Measurements from ENCODE around the gene PTPN3. TPM values are rescaled to one million over a fixed set of nuclear protein-coding genes. Genes with fewer than 3 reads are reported as not detected.
A peak's percentile ranks its signal among the peaks of the same experiment; 100 is the strongest.
"Not testable (repeated sequence)": the region's sequence is repeated elsewhere in the genome, so short reads cannot be mapped to it uniquely, and the experiment has no call there.

Gene PTPN3
- total RNA-seq = 10 to 100 TPM; 13.2 to 30.3 (median 25.8) TPM
- long read RNA-seq, donor 1, full-length matches to known transcripts = 1 of 8 reads
- long read RNA-seq, donor 1, partial matches to known transcripts = 5 of 8 reads
- long read RNA-seq, donor 1, other reads (novel, unspliced or antisense) = 2 of 8 reads
- long read RNA-seq, donor 2, full-length matches to known transcripts = 2 of 4 reads
- long read RNA-seq, donor 2, partial matches to known transcripts = 1 of 4 reads
- long read RNA-seq, donor 2, other reads (novel, unspliced or antisense) = 1 of 4 reads

GRCh38 chr9:109498195-109499092, at the start of gene PTPN3:
TSS of gene PTPN3 (minus strand) at chr9:109498307. CDS start at chr9:109463434, 34,873 bp downstream.
- peak; percentile 58 for ATAC-seq

GRCh38 chr9:109544954-109545353, 46.8 kb upstream of the PTPN3 start:
- intact Hi-C loops (cut with DNase I, micrococcal nuclease) = not testable (repeated sequence)

More at GRCh38 chr9:109498195-109499092, at the start of gene PTPN3:
- DNase-seq = peak in 2 of 3 donors; percentile 42 to 69
- intact Hi-C loops (cut with DNase I, micrococcal nuclease) = no loop called here
- peak within 1 kb of the TSS; percentile 24 for H3K4me3 ChIP-seq
- no peaks in the 10 kb centered on the region for H3K36me3 ChIP-seq (ENCODE audit: low read depth)
- peaks cover 27% of the 10 kb centered on the region for H3K4me1 ChIP-seq (ENCODE audit: low read depth)
- no peaks in the 10 kb centered on the region for H3K9me3 ChIP-seq
- no peak for TF ChIP-seq CTCF (IDR thresholded peaks at IDR 0.05)

GRCh38 chr9:109542922-109543321, 44.8 kb upstream of the PTPN3 start:
- no peak overlapping the region for H3K4me3 ChIP-seq
- no peak for TF ChIP-seq CTCF (IDR thresholded peaks at IDR 0.05)
- intact Hi-C loops (cut with DNase I, micrococcal nuclease) = no loop called here
- ATAC-seq (no peak), DNase-seq (no peak)
- H3K9me3 ChIP-seq = peaks cover 9% of the 10 kb centered on the region
- no peaks in the 10 kb centered on the region for H3K36me3 ChIP-seq (ENCODE audit: low read depth)
- H3K4me1 ChIP-seq (ENCODE audit: low read depth) = no peaks in the 10 kb centered on the region

More at GRCh38 chr9:109544954-109545353, 46.8 kb upstream of the PTPN3 start:
- not testable (repeated sequence) for H3K4me3 ChIP-seq; DNase-seq; H3K4me1 ChIP-seq (ENCODE audit: low read depth); ATAC-seq; H3K9me3 ChIP-seq; H3K36me3 ChIP-seq (ENCODE audit: low read depth)

GRCh38 chr9:109538346-109538745, 40.2 kb upstream of the PTPN3 start:
- no peak for TF ChIP-seq CTCF (IDR thresholded peaks at IDR 0.05)
- Histone ChIP-seq H3K36me3 (ENCODE audit: low read depth) (no peaks in the 10 kb centered on the region), H3K4me1 (ENCODE audit: low read depth) (no peaks in the 10 kb centered on the region), H3K4me3 (no peak overlapping the region), H3K9me3 (no peaks in the 10 kb centered on the region)
- no peak for ATAC-seq
- intact Hi-C loops (cut with DNase I, micrococcal nuclease) = no loop called here
- DNase-seq = no peak

- intact Hi-C loops (cut with DNase I, micrococcal nuclease) = no loop called here
- TF ChIP-seq CTCF (IDR thresholded peaks at IDR 0.05) = no peak
- Histone ChIP-seq H3K36me3 (ENCODE audit: low read depth) (no peaks in the 10 kb centered on the region), H3K4me1 (ENCODE audit: low read depth) (no peaks in the 10 kb centered on the region), H3K9me3 (no peaks in the 10 kb centered on the region), H3K4me3 (no peak overlapping the region)
- DNase-seq = no peak
- no peak for ATAC-seq
Measured at GRCh38 chr9:109537288-109537687, 39.2 kb upstream of the PTPN3 start.

- no peak for ATAC-seq
- Histone ChIP-seq H3K4me3 (no peak overlapping the region), H3K9me3 (no peaks in the 10 kb centered on the region), H3K4me1 (ENCODE audit: low read depth) (no peaks in the 10 kb centered on the region), H3K36me3 (ENCODE audit: low read depth) (no peaks in the 10 kb centered on the region)
- DNase-seq = no peak
- no peak for TF ChIP-seq CTCF (IDR thresholded peaks at IDR 0.05)
- intact Hi-C loops (cut with DNase I, micrococcal nuclease) = no loop called here
Measured at GRCh38 chr9:109536859-109537258, 38.8 kb upstream of the PTPN3 start.
